ENCODE measurements around the gene TAB3.

Gene TAB3

DNA sequence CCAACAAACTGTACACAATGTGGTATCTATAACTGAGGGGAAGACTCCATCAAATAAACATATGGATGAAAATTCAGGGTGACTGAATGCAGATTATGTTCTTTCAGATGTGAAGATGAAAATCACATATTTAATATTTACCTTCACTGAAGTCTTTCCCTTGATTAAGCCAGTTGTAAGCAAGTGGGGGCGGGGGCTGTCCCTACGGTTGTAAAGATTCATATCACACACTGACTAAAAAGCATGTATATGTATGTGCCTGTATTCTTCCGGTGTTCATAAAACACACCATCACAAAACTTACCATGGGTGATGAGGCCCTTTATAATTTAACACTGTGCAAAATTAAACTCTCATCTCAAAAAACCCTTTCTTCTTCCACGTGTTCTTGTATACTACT is 1.3 kb downstream of the TAB3 start:
- H3K4me3 ChIP-seq (ENCODE audit: low read depth, low read length): peak overlapping the region; percentile 70
- TF ChIP-seq, protein P1, sequence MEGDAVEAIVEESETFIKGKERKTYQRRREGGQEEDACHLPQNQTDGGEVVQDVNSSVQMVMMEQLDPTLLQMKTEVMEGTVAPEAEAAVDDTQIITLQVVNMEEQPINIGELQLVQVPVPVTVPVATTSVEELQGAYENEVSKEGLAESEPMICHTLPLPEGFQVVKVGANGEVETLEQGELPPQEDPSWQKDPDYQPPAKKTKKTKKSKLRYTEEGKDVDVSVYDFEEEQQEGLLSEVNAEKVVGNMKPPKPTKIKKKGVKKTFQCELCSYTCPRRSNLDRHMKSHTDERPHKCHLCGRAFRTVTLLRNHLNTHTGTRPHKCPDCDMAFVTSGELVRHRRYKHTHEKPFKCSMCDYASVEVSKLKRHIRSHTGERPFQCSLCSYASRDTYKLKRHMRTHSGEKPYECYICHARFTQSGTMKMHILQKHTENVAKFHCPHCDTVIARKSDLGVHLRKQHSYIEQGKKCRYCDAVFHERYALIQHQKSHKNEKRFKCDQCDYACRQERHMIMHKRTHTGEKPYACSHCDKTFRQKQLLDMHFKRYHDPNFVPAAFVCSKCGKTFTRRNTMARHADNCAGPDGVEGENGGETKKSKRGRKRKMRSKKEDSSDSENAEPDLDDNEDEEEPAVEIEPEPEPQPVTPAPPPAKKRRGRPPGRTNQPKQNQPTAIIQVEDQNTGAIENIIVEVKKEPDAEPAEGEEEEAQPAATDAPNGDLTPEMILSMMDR (IDR thresholded peaks at IDR 0.05; ENCODE audit: low read depth, low read length): no peak

DNA sequence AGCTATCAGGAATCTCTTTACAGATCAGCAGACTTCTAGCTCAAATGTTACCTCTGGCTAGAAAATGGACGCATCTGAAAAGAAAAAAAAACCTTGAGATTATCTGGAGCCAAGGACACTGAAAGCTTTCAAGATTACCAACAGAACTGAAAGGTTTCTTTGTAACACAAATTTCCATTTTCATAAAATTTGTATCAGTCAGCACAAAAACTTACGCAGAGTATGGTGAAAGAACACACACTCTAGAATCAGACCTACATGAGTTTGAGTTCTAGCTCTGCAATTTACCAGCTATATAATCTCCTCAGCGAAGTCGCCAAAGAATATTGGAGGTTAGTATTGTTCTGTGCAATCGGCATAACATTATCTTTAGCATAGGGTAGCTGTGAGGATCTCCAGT is 1.8 kb downstream of the TAB3 start:
- no peak overlapping the region for H3K4me3 ChIP-seq (ENCODE audit: low read depth, low read length)

DNA sequence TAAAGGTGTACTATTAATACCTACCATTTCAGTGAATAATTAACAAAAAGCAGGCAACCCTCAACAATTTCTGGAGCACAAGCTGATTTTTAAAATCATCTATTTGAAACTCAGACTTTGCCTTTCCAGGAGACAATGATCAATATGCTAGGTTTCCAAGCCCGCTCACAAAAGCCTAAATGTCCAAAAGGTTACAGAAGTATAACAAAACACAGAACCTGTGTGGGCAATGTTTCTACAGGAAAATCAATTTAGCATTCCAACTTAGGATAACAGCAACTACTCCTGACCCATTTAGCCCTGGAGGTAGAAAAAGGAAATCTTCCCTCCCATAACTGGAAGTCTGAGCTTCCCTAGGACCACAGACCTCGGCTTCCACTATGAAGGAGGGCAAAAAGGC is 3.9 kb downstream of the TAB3 start:
- TF ChIP-seq, protein P1 (IDR thresholded peaks at IDR 0.05; ENCODE audit: low read depth, low read length): no peak
- H3K4me3 ChIP-seq (ENCODE audit: low read depth, low read length): no peak overlapping the region

More for the DNA sequence above, 1.8 kb downstream of the TAB3 start:
- TF ChIP-seq, protein P1 (IDR thresholded peaks at IDR 0.05; ENCODE audit: low read depth, low read length): no peak

DNA sequence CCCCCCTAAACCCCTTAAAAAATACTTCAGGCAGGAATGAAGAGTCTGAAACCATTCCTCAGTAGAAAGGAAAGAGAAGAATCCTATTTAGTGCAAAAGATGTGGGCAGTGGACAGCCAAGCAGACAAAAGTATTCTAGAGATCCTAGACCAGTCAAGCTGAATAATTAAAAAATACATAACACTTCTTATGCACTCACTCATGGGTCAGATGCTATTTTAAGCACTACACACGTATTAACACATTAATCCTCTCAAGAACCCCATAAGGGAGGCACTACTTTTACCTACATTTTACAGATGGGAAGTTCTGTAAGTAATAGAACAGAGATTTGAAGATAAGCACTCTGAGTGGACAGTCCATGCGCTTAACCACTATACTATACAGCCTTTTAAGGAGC is 5.9 kb downstream of the TAB3 start:
- H3K4me3 ChIP-seq (ENCODE audit: low read depth, low read length): no peak overlapping the region
- TF ChIP-seq, protein P1 (IDR thresholded peaks at IDR 0.05; ENCODE audit: low read depth, low read length): no peak

DNA sequence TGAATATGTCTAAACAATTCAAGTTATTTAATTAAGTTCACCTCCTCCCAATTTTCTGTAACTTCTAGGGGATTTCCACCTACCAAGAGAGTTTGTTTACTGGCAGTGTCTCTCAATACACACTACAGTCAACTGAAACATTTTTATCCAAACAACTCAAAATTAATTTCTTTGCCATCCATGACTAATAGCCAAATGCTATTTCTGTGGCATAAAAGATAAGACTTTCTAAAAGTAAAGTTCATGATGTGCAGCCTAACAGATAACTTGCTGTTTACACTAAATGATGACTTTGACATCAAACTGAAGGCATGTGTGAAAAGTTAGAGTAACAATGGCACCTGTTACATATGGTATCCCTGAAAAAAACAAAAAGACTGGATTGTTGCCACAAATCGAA is 7.3 kb downstream of the TAB3 start:
- TF ChIP-seq, protein P1 (IDR thresholded peaks at IDR 0.05; ENCODE audit: low read depth, low read length): no peak

DNA sequence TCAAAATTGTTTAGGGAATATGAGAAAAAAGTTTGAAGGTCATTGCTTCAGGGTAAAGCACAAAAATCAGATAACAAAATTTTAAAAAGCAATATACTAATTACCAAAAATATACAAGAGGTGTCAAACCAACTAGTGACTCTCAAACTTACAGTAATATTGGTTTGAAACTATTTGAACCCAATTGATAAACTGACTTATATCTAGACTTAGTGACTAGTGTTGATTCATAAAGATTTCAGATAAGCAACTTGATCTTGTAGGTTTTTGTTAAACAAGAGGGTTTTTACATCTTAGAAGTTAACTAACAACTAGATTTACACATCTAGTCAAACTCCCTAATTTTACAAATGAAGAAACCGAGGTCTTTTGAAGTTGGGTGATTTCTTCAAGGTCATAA is 7.7 kb downstream of the TAB3 start:
- H3K4me3 ChIP-seq (ENCODE audit: low read depth, low read length): no peak overlapping the region
- TF ChIP-seq, protein P1 (IDR thresholded peaks at IDR 0.05; ENCODE audit: low read depth, low read length): no peak

More for the DNA sequence above, 7.3 kb downstream of the TAB3 start:
- no peak overlapping the region for H3K4me3 ChIP-seq (ENCODE audit: low read depth, low read length)

DNA sequence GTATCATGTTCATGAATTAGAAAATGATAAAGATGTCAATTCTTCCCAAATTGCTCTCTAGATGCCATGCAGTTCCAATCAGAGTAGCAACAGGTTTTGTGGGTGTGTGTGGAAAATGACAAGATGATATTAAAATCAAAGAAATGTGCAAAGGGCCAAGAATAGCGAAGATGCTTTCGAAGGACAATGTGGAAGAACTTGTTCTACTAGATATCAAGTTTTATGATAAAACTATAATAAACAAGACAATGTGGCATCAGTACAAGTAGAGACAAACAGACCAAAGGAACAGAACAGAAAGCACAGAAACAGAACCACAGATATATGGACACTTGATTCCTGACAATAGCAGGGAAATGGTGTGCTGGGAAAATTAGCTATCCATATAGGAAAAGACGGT is 9.0 kb downstream of the TAB3 start:
- H3K4me3 ChIP-seq (ENCODE audit: low read depth, low read length): no peak overlapping the region
- TF ChIP-seq, protein P1 (IDR thresholded peaks at IDR 0.05; ENCODE audit: low read depth, low read length): no peak

Measured in WI38 (cell line).